NCI-H526 (cell line): ENCODE results near the gene CKAP4.

Experiments
- DNase-seq, 2 experiments: peaks; one replicate each; lab custom pipeline; 2025; lab: John Stamatoyannopoulos, UW

The CKAP4 gene

GRCh38 chr12:106239241-106239950 is 8.4 kb downstream of the CKAP4 start:
- no peak for DNase-seq

GRCh38 chr12:106238146-106238545 is 9.7 kb downstream of the CKAP4 start:
- peak in 1 of 2 experiments; percentile 13 for DNase-seq

GRCh38 chr12:106235770-106236169 is 12.1 kb downstream of the CKAP4 start:
- DNase-seq = no peak

- no peak for DNase-seq
These were observed 13.4 kb downstream of the CKAP4 start for GRCh38 chr12:106234449-106234848.

GRCh38 chr12:106233011-106233410 is 14.8 kb downstream of the CKAP4 start:
- DNase-seq = no peak

GRCh38 chr12:106229036-106229591 is 18.7 kb downstream of the CKAP4 start:
- no peak for DNase-seq

- DNase-seq = no peak
These were observed 19.5 kb downstream of the CKAP4 start for GRCh38 chr12:106228320-106228710.

GRCh38 chr12:106227641-106228319 is 20.0 kb downstream of the CKAP4 start:
- DNase-seq = no peak

GRCh38 chr12:106226884-106227640 is 20.8 kb downstream of the CKAP4 start:
- peak; percentile 24 to 62 for DNase-seq

GRCh38 chr12:106224355-106224706 is 23.5 kb downstream of the CKAP4 start:
- no peak for DNase-seq

GRCh38 chr12:106223485-106224354 is 24.1 kb downstream of the CKAP4 start:
- peak in 1 of 2 experiments; percentile 55 for DNase-seq

- no peak for DNase-seq
These were observed 27.3 kb downstream of the CKAP4 start for GRCh38 chr12:106220536-106220935.

- DNase-seq = no peak
These were observed 28.8 kb downstream of the CKAP4 start for GRCh38 chr12:106219043-106219442.

- no peak for DNase-seq
These were observed 30.1 kb downstream of the CKAP4 start for GRCh38 chr12:106217706-106218105.

GRCh38 chr12:106214571-106214970 is 33.2 kb downstream of the CKAP4 start:
- no peak for DNase-seq

GRCh38 chr12:106213662-106214061 is 34.2 kb downstream of the CKAP4 start:
- DNase-seq = no peak

- DNase-seq = no peak
These were observed 35.8 kb downstream of the CKAP4 start for GRCh38 chr12:106211973-106212372.

- DNase-seq = peak; percentile 2 to 62
These were observed 42.4 kb downstream of the CKAP4 start for GRCh38 chr12:106205208-106206069.

GRCh38 chr12:106204312-106204711 is 43.5 kb downstream of the CKAP4 start:
- no peak for DNase-seq

GRCh38 chr12:106197906-106198623 is 49.8 kb downstream of the CKAP4 start:
- no peak for DNase-seq
